CD14-positive monocyte (primary cell): Measurements from ENCODE around the gene SLC22A23. TPM values are rescaled to one million over a fixed set of nuclear protein-coding genes. Genes with fewer than 3 reads are reported as not detected.

Experiments
- DNase-seq, 3 donors: peaks; one replicate each; pipeline ENCODE4 v3.0.0-alpha.2; 2011 to 2022
- H2AFZ ChIP-seq: 2 replicates; pipeline ENCODE4 v1.6.0; 2012; ENCODE audit warnings: mild to moderate bottlenecking, low read depth, low read length, inconsistent platforms; ENCODE audit not compliant: insufficient read depth, poor library complexity, severe bottlenecking
- H3K27ac ChIP-seq, 2 donors: 1 replicate in 1 of 2; 2 replicates in 1 of 2; pipeline ENCODE4 v1.5.1; 2012 to 2013; ENCODE audit warnings: low read length in 2 of 2, control low read depth in 1 of 2, inconsistent platforms in 1 of 2, low read depth in 1 of 2, mild to moderate bottlenecking in 1 of 2
- H3K27me3 ChIP-seq, 2 donors: one replicate each; pipeline versions ENCODE4 v1.6.0 to v1.6.1; 2011 to 2013; ENCODE audit warnings: low read length in 2 of 2; ENCODE audit not compliant: control insufficient read depth in 2 of 2, insufficient read depth in 2 of 2
- H3K36me3 ChIP-seq, 2 donors: replicated peaks in 1 of 2; 1 replicate in 1 of 2; 2 replicates in 1 of 2; pipeline versions ENCODE4 v1.5.1 to v1.6.1; 2012 to 2013; ENCODE audit warnings: low read length in 2 of 2, control low read depth in 1 of 2, inconsistent platforms in 1 of 2, mild to moderate bottlenecking in 1 of 2; ENCODE audit not compliant: insufficient read depth in 2 of 2, control insufficient read depth in 1 of 2
- H3K4me1 ChIP-seq, 2 donors: 1 replicate in 1 of 2; 2 replicates in 1 of 2; pipeline versions ENCODE4 v1.5.1 to v1.6.1; 2012 to 2013; ENCODE audit warnings: low read length in 2 of 2, control low read depth in 1 of 2, inconsistent platforms in 1 of 2, mild to moderate bottlenecking in 1 of 2, moderate library complexity in 1 of 2; ENCODE audit not compliant: insufficient read depth in 2 of 2, control insufficient read depth in 1 of 2
- H3K4me2 ChIP-seq: replicated peaks from 2 replicates; pipeline ENCODE3; 2012; ENCODE audit warnings: low read length, moderate library complexity, mild to moderate bottlenecking; ENCODE audit not compliant: poor library complexity, severe bottlenecking; ENCODE audit errors: extremely low read depth
- H3K4me3 ChIP-seq, 3 experiments: fragments of 200-600 bp in 1 of 3; sonication (generic) in 1 of 3; replicated peaks in 1 of 3; 1 replicate in 2 of 3; 2 replicates in 1 of 3; pipeline ENCODE4 v1.5.1; 2011 to 2013; ENCODE audit warnings: low read length in 3 of 3, mild to moderate bottlenecking in 3 of 3, control low read depth in 2 of 3, low read depth in 2 of 3, inconsistent platforms in 1 of 3, moderate library complexity in 1 of 3
- H3K79me2 ChIP-seq: 2 replicates; pipeline ENCODE4 v1.6.0; 2012; ENCODE audit warnings: mild to moderate bottlenecking, control low read depth, inconsistent platforms, low read length, moderate library complexity; ENCODE audit not compliant: insufficient read depth
- H3K9ac ChIP-seq: 2 replicates; pipeline ENCODE4 v1.6.0; 2017; ENCODE audit warnings: low read length, mild to moderate bottlenecking; ENCODE audit not compliant: insufficient read depth, poor library complexity, severe bottlenecking
- H3K9me3 ChIP-seq, 2 donors: replicated peaks in 1 of 2; 1 replicate in 1 of 2; 2 replicates in 1 of 2; pipeline versions ENCODE4 v1.5.1 to v1.6.1; 2012 to 2013; ENCODE audit warnings: low read length in 2 of 2, control low read depth in 1 of 2; ENCODE audit not compliant: control insufficient read depth in 1 of 2, insufficient read depth in 1 of 2
- H4K20me1 ChIP-seq: 2 replicates; pipeline ENCODE4 v1.6.0; 2012; ENCODE audit warnings: mild to moderate bottlenecking, low read length, control low read depth, moderate library complexity; ENCODE audit not compliant: insufficient read depth
- H3K27ac Mint-ChIP-seq, 7 donors: one replicate each; pipeline ENCODE4 v1.8.0; 2020; ENCODE audit warnings: mild to moderate bottlenecking in 7 of 7, mixed read lengths in 7 of 7, moderate library complexity in 6 of 7, inconsistent platforms in 2 of 7
- H3K27me3 Mint-ChIP-seq, 3 donors: one replicate each; pipeline ENCODE4 v1.8.0; 2021 to 2022; ENCODE audit warnings: low read depth in 3 of 3, mild to moderate bottlenecking in 3 of 3, mixed read lengths in 3 of 3, moderate library complexity in 3 of 3, inconsistent platforms in 1 of 3
- H3K36me3 Mint-ChIP-seq, 2 donors: one replicate each; pipeline ENCODE4 v1.8.0; 2020; ENCODE audit warnings: mixed read lengths in 2 of 2, inconsistent platforms in 1 of 2, mild to moderate bottlenecking in 1 of 2
- H3K4me1 Mint-ChIP-seq: one replicate; pipeline ENCODE4 v1.8.0; 2020; ENCODE audit warnings: mild to moderate bottlenecking, mixed read lengths
- H3K4me3 Mint-ChIP-seq, 2 donors: one replicate each; pipeline ENCODE4 v1.8.0; 2020; ENCODE audit warnings: mild to moderate bottlenecking in 2 of 2, mixed read lengths in 2 of 2, moderate library complexity in 1 of 2
- H3K9me3 Mint-ChIP-seq, 7 donors: one replicate each; pipeline ENCODE4 v1.8.0; 2020 to 2022; ENCODE audit warnings: mixed read lengths in 7 of 7, mild to moderate bottlenecking in 6 of 7, moderate library complexity in 6 of 7, inconsistent platforms in 2 of 7
- WGBS: methylation state at CpG from one replicate; pipeline ENCODE4 v1.1.5; 2013; ENCODE audit warnings: missing lambda C conversion rate; ENCODE audit not compliant: insufficient coverage; 5-methylcytosine and 5-hydroxymethylcytosine counted together
- intact Hi-C, 2 donors: fragments of 100-400 bp; cut with micrococcal nuclease; formaldehyde crosslinking; loops; one replicate each; pipeline versions ENCODE4 v1.15.0 to v1.15.1; 2023
- polyA plus RNA-seq, 3 donors: library from polyadenylated mRNA; depleted of rRNA in 1 of 3; unstranded in 2 of 3; stranded (reverse) in 1 of 3; fragments of 300-500 nt in 2 of 3; fragments of >200 nt in 1 of 3; fragmentation: Illumina TruSeq in 2 of 3; gene quantifications; 1 replicate in 2 of 3; 2 replicates in 1 of 3; pipeline ENCODE4 v1.2.3, GENCODE V29; 2012 to 2021
- TF ChIP-seq, protein P1 (sequence below): fragments of 200-600 bp; IDR thresholded peaks from one replicate; pipeline ENCODE4 v1.8.0; 2022; ENCODE audit warnings: antibody characterized with exemption, mild to moderate bottlenecking

Gene SLC22A23
- polyA plus RNA-seq, 3 donors, result 0.08 TPM; not detected in 2

DNA sequence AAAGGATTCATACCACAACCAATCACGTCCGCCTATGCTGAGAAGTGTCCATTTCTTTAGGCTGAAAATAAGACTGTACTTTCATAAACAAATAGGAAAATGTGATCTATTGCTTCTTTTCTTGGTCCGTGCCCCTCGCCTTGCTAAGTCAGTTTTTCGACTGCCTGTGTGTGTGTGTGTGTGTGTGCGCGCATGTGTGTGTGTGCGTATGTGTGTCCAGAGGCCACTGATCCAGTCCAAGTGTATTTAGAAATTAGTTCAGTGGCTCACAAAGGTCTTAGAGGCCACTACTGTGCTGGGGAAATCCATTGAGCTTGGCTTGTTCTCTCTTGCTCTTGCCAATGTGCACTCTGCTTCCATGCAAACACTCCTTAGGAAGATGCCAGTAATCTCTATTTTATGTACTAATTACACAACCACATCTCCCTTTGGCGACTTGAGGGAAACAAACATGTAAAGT, 50.5 kb downstream of the SLC22A23 start:
- no peaks in the 10 kb centered on the region for H3K4me1 ChIP-seq
- peaks cover 2 to 7% (median 6%) of the 10 kb centered on the region in 3 donors for H3K27me3 Mint-ChIP-seq
- no peak overlapping the region for H3K27ac Mint-ChIP-seq
- H2AFZ ChIP-seq, result no peak overlapping the region
- intact Hi-C loops, result no loop called here
- 86% methylated on average over 1 of the region's 9 CpGs for WGBS
- H3K27me3 ChIP-seq, result no peaks in the 10 kb centered on the region
- no peak overlapping the region for H3K4me3 ChIP-seq
- no peak overlapping the region for H3K27ac ChIP-seq
- no peaks in the 10 kb centered on the region for H3K9me3 ChIP-seq
- TF ChIP-seq, protein P1, sequence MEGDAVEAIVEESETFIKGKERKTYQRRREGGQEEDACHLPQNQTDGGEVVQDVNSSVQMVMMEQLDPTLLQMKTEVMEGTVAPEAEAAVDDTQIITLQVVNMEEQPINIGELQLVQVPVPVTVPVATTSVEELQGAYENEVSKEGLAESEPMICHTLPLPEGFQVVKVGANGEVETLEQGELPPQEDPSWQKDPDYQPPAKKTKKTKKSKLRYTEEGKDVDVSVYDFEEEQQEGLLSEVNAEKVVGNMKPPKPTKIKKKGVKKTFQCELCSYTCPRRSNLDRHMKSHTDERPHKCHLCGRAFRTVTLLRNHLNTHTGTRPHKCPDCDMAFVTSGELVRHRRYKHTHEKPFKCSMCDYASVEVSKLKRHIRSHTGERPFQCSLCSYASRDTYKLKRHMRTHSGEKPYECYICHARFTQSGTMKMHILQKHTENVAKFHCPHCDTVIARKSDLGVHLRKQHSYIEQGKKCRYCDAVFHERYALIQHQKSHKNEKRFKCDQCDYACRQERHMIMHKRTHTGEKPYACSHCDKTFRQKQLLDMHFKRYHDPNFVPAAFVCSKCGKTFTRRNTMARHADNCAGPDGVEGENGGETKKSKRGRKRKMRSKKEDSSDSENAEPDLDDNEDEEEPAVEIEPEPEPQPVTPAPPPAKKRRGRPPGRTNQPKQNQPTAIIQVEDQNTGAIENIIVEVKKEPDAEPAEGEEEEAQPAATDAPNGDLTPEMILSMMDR, result no peak
- no peak overlapping the region for H3K4me2 ChIP-seq
- no peaks in the 10 kb centered on the region for H3K36me3 ChIP-seq
- H3K9ac ChIP-seq, result no peak overlapping the region
- no peak overlapping the region for H3K4me3 Mint-ChIP-seq
- H3K9me3 Mint-ChIP-seq, result no peaks in the 10 kb centered on the region
- H4K20me1 ChIP-seq, result no peaks in the 10 kb centered on the region
- no peaks in the 10 kb centered on the region for H3K36me3 Mint-ChIP-seq
- no peaks in the 10 kb centered on the region for H3K79me2 ChIP-seq
- peaks cover 8% of the 10 kb centered on the region for H3K4me1 Mint-ChIP-seq
- no peak for DNase-seq

DNA sequence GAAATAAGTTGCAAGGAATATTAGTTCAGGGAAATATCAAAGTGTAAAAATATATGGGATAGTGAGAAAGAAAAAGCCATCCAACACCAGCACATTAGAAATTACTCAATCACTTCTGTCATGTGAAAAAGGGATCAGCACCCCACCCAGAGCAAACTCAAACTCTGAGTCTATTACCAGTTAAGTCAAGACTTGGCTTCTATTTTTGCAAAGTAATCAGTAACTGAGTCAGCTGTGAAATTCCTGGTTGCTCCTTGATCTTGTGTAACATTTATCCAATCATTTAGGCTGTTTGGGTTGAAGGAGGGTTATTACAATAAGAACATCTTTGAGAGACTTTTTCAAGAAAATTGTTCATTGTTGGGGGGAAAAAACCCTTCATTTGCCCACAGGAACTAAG, 51.2 kb downstream of the SLC22A23 start:
- intact Hi-C loops, result no loop called here
- H3K4me3 ChIP-seq, result no peak overlapping the region
- H3K27ac ChIP-seq, result no peak overlapping the region
- no peaks in the 10 kb centered on the region for H4K20me1 ChIP-seq
- no peak overlapping the region for H2AFZ ChIP-seq
- Mint-ChIP-seq H3K4me3 (no peak overlapping the region), H3K27ac (no peak overlapping the region), H3K36me3 (no peaks in the 10 kb centered on the region), H3K9me3 (no peaks in the 10 kb centered on the region), H3K27me3 (peaks cover 2 to 4% (median 4%) of the 10 kb centered on the region in 3 donors), H3K4me1 (peaks cover 8% of the 10 kb centered on the region)
- H3K36me3 ChIP-seq, result no peaks in the 10 kb centered on the region
- TF ChIP-seq, protein P1, result no peak
- H3K79me2 ChIP-seq, result no peaks in the 10 kb centered on the region
- no peak overlapping the region for H3K4me2 ChIP-seq
- DNase-seq, result no peak
- no peaks in the 10 kb centered on the region for H3K27me3 ChIP-seq
- H3K9ac ChIP-seq, result no peak overlapping the region
- H3K9me3 ChIP-seq, result no peaks in the 10 kb centered on the region
- no peaks in the 10 kb centered on the region for H3K4me1 ChIP-seq
